A673 (cell line): ENCODE measurements around the gene TCF7L2. TPM values are rescaled to one million over a fixed set of nuclear protein-coding genes. Genes with fewer than 3 reads are reported as not detected.

Experiments used
- BruUV-seq: library from RNA; stranded (reverse); fragments of 400-500 nt; replicated peaks from 2 replicates; lab custom pipeline; 2021; lab: Mats Ljungman, UMichigan
- CTCF ChIA-PET: fragments of 300-600 bp; sonication (Branson Sonifier 250); formaldehyde crosslinking; loops from one replicate; lab custom pipeline; 2022; ENCODE audit warnings: antibody characterized with exemption; lab: Charles Lee
- POLR2A ChIA-PET: fragments of 300-600 bp; sonication (Branson Sonifier 250); formaldehyde crosslinking; loops from one replicate; lab custom pipeline; 2022; ENCODE audit warnings: antibody characterized with exemption; ENCODE audit not compliant: low non-redundant PET; lab: Charles Lee
- DNase-seq: peaks from one replicate; pipeline ENCODE4 v3.0.0-alpha.2; 2015; ENCODE audit warnings: low spot score
- H3K27ac ChIP-seq: fragments of 200-600 bp; sonication (generic); 2 replicates; pipeline ENCODE4 v1.5.1; 2016; ENCODE audit warnings: mixed run types, low read depth, mild to moderate bottlenecking, mixed read lengths, antibody characterized with exemption, low read length; ENCODE audit not compliant: poor library complexity, severe bottlenecking
- H3K27me3 ChIP-seq: fragments of 200-600 bp; sonication (generic); replicated peaks from 2 replicates; pipeline ENCODE4 v1.6.1; 2017; ENCODE audit warnings: mixed run types, low read depth, mild to moderate bottlenecking, mixed read lengths, antibody characterized with exemption, low read length; ENCODE audit not compliant: insufficient read depth, poor library complexity
- H3K36me3 ChIP-seq: fragments of 200-600 bp; sonication (generic); 2 replicates; pipeline ENCODE4 v1.6.1; 2016; ENCODE audit warnings: mixed run types, mild to moderate bottlenecking, mixed read lengths, antibody characterized with exemption, low read length; ENCODE audit not compliant: insufficient read depth, poor library complexity, severe bottlenecking
- H3K4me1 ChIP-seq: fragments of 200-600 bp; sonication (generic); 2 replicates; pipeline ENCODE4 v1.6.1; 2017; ENCODE audit warnings: mixed run types, mild to moderate bottlenecking, mixed read lengths, antibody characterized with exemption, low read length; ENCODE audit not compliant: insufficient read depth, poor library complexity, severe bottlenecking
- H3K4me3 ChIP-seq: fragments of 200-600 bp; sonication (generic); 2 replicates; pipeline ENCODE4 v1.5.1; 2016; ENCODE audit warnings: low read depth, mixed run types, mild to moderate bottlenecking, mixed read lengths, low read length; ENCODE audit not compliant: poor library complexity, severe bottlenecking
- H3K9me3 ChIP-seq: fragments of 200-600 bp; sonication (generic); 2 replicates; pipeline ENCODE4 v1.6.1; 2016; ENCODE audit warnings: mixed run types, low read depth, mild to moderate bottlenecking, mixed read lengths, antibody characterized with exemption, low read length; ENCODE audit not compliant: poor library complexity, severe bottlenecking
- CTCF ChIP-seq: fragments of 300-800, 200-600 bp; sonication (generic); conservative IDR thresholded peaks from 2 replicates; pipeline ENCODE4 v1.5.1; 2017; ENCODE audit warnings: low read depth, mild to moderate bottlenecking, antibody characterized with exemption, low read length, moderate library complexity, mixed read lengths
- EZH2 ChIP-seq: fragments of 200-600 bp; sonication (generic); IDR thresholded peaks from 2 replicates; pipeline ENCODE4 v1.6.1; 2017; ENCODE audit warnings: borderline replicate concordance, low read depth, mild to moderate bottlenecking, mixed read lengths, antibody characterized with exemption, low read length; ENCODE audit not compliant: poor library complexity, severe bottlenecking
- intact Hi-C: fragments of 100-400 bp; cut with micrococcal nuclease; formaldehyde crosslinking; loops from one replicate; pipeline ENCODE4 v1.10.0; 2022; ENCODE audit not compliant: unreplicated experiment
- total RNA-seq: library from RNA; stranded (reverse); gene quantifications from 2 replicates; pipeline ENCODE4 v1.2.3, GENCODE V29; 2021

The TCF7L2 gene
- total RNA-seq, 1 experiment from 2014 or later: 16.8 TPM

GRCh38 chr10:113127901-113128283 is 177.8 kb downstream of the TCF7L2 start:
- peaks cover 9% of the 10 kb centered on the region for H3K27me3 ChIP-seq
- H3K36me3 ChIP-seq: no peaks in the 10 kb centered on the region
- CTCF ChIA-PET: interaction anchor here (0.7 kb wide), 2 partner anchors 258 to 435 kb away, joined by 6 to 7 read pairs; no protein-coding TSS in a partner anchor
- H3K4me1 ChIP-seq: peaks cover 32% of the 10 kb centered on the region
- no peak overlapping the region for H3K4me3 ChIP-seq
- POLR2A ChIA-PET: no interaction called here
- no TSS peak for BruUV-seq
- intact Hi-C loops: loop anchor here (2.0 to 10.0 kb wide), 5 partner anchors 171 to 653 kb away; no protein-coding TSS in a partner anchor
- no peak overlapping the region for H3K27ac ChIP-seq
- no peak for DNase-seq
- H3K9me3 ChIP-seq: no peaks in the 10 kb centered on the region
- TF ChIP-seq EZH2 (no peak), CTCF (no peak)

- no peak overlapping the region for H3K27ac ChIP-seq
- peaks cover 38% of the 10 kb centered on the region for H3K4me1 ChIP-seq
- TF ChIP-seq EZH2: no peak
- no peak for TF ChIP-seq CTCF
- H3K36me3 ChIP-seq: no peaks in the 10 kb centered on the region
- no TSS peak for BruUV-seq
- H3K9me3 ChIP-seq: no peaks in the 10 kb centered on the region
- peaks cover 9% of the 10 kb centered on the region for H3K27me3 ChIP-seq
- intact Hi-C loops: loop anchor here (5.0 to 10.0 kb wide), 4 partner anchors 171 to 654 kb away; no protein-coding TSS in a partner anchor
- DNase-seq: no peak
- ChIA-PET POLR2A (no interaction called here), CTCF (no interaction called here)
- H3K4me3 ChIP-seq: no peak overlapping the region
Measured at GRCh38 chr10:113128450-113129070, 178.5 kb downstream of the TCF7L2 start.

- BruUV-seq: no TSS peak
- ChIA-PET CTCF (no interaction called here), POLR2A (no interaction called here)
- Histone ChIP-seq H3K27ac (no peak overlapping the region), H3K4me1 (peaks cover 44% of the 10 kb centered on the region), H3K27me3 (peaks cover 9% of the 10 kb centered on the region), H3K36me3 (no peaks in the 10 kb centered on the region), H3K4me3 (no peak overlapping the region), H3K9me3 (no peaks in the 10 kb centered on the region)
- TF ChIP-seq EZH2 (no peak), CTCF (no peak)
- intact Hi-C loops: loop anchor here (5.0 to 10.0 kb wide), 4 partner anchors 172 to 654 kb away; no protein-coding TSS in a partner anchor
- no peak for DNase-seq
Measured at GRCh38 chr10:113129117-113129516, 179.1 kb downstream of the TCF7L2 start.
